Adrenal gland (tissue), 12 donors: Measurements from ENCODE around the gene NHERF1. TPM values are rescaled to one million over a fixed set of nuclear protein-coding genes. Genes with fewer than 3 reads are reported as not detected.

Source experiments
- DNase-seq, 7 donors: peaks; one replicate each; pipeline ENCODE4 v3.0.0-alpha.2; 2019 to 2020
- H3K27ac ChIP-seq, 5 donors: fragments of 200-600 bp; sonication (generic) in 4 of 5; 1 replicate in 3 of 5; 2 replicates in 2 of 5; pipeline versions ENCODE4 v1.5.1 to v1.8.0; 2016 to 2020; ENCODE audit warnings: mild to moderate bottlenecking in 1 of 5
- H3K27me3 ChIP-seq: fragments of 200-600 bp; 2 replicates; pipeline ENCODE4 v1.8.0; 2021
- H3K36me3 ChIP-seq, 2 donors: fragments of 200-600 bp; replicated peaks in 1 of 2; 1 replicate in 1 of 2; 2 replicates in 1 of 2; pipeline versions ENCODE4 v1.5.1 to v1.8.0; 2018 to 2022
- H3K4me1 ChIP-seq, 2 donors: fragments of 200-600 bp; replicated peaks in 1 of 2; 1 replicate in 1 of 2; 2 replicates in 1 of 2; pipeline versions ENCODE4 v1.5.1 to v1.8.0; 2018 to 2021
- H3K4me3 ChIP-seq, 4 donors: fragments of 200-600 bp; sonication (generic) in 3 of 4; one replicate each; pipeline ENCODE4 v1.5.1; 2016 to 2018
- H3K9me3 ChIP-seq, 3 donors: fragments of 200-600 bp; sonication (generic) in 1 of 3; replicated peaks in 1 of 3; 1 replicate in 2 of 3; 2 replicates in 1 of 3; pipeline versions ENCODE4 v1.5.1 to v1.8.0; 2016 to 2021
- CTCF ChIP-seq, 6 experiments: fragments of 450-650 bp in 4 of 6; fragments of 200-600 bp in 2 of 6; sonication (generic) in 1 of 6; IDR thresholded peaks; 1 replicate in 5 of 6; 2 replicates in 1 of 6; pipeline versions ENCODE4 v1.5.1 to v1.8.0; 2016 to 2021; ENCODE audit warnings: antibody characterized with exemption in 6 of 6, mild to moderate bottlenecking in 2 of 6, moderate library complexity in 1 of 6
- POLR2A ChIP-seq, 2 donors: fragments of 450-650 bp; IDR thresholded peaks; one replicate each; pipeline ENCODE4 v1.6.1; 2017; ENCODE audit warnings: antibody characterized with exemption in 2 of 2, mild to moderate bottlenecking in 2 of 2, moderate library complexity in 1 of 2
- WGBS, 4 donors: extraction: QIAGEN DNeasy Blood & Tissue Kit in 2 of 4; methylation state at CpG; one replicate each; pipeline versions ENCODE4 v1.1.5 to v1.1.7; 2013 to 2017; 5-methylcytosine and 5-hydroxymethylcytosine counted together
- intact Hi-C, 2 donors: fragments of 100-400 bp; cut with DNase I; formaldehyde crosslinking; loops; one replicate each; pipeline versions ENCODE4 v1.14.1 to v1.15.0; 2022 to 2023
- polyA plus RNA-seq, 3 donors: library from polyadenylated mRNA; stranded (reverse); fragments of 200-250 nt in 2 of 3; fragments of 350-450 nt in 1 of 3; fragmentation: Illumina TruSeq in 1 of 3; extraction: RNeasy Lipid Tissue Mini Kit (QIAGEN cat#74804) in 1 of 3; gene quantifications; one replicate each; pipeline ENCODE4 v1.2.3, GENCODE V29; 2013 to 2014
- total RNA-seq, 9 donors: library from RNA; depleted of rRNA in 4 of 9; stranded (reverse); fragments of >200 nt in 4 of 9; fragments of 120-200 nt in 1 of 9; fragmentation: NEBNext Ultra II Directional in 1 of 9; extraction: Animal tissue kit (Norgen Biotek cat#: 25700) in 1 of 9; gene quantifications; one replicate each; pipeline versions ENCODE4 v1.1.0 to v1.2.4, GENCODE V29; 2013 to 2023
- donor health status: healthy with polysubstance abuse.
- donor health status: Bipolar disorder and iron deficiency.
- donor health status: DM: yes; HTN: yes; CAD: no.
- donor health status: DM: no; HTN: no; CAD: no.
- donor health status: DM: no; HTN: no; CAD: no.
- donor health status: DM: yes; HTN: yes; CAD: no.

Gene NHERF1
- total and polyA plus RNA-seq, 12 donors = 22.0 to 277 (median 209) TPM

DNA sequence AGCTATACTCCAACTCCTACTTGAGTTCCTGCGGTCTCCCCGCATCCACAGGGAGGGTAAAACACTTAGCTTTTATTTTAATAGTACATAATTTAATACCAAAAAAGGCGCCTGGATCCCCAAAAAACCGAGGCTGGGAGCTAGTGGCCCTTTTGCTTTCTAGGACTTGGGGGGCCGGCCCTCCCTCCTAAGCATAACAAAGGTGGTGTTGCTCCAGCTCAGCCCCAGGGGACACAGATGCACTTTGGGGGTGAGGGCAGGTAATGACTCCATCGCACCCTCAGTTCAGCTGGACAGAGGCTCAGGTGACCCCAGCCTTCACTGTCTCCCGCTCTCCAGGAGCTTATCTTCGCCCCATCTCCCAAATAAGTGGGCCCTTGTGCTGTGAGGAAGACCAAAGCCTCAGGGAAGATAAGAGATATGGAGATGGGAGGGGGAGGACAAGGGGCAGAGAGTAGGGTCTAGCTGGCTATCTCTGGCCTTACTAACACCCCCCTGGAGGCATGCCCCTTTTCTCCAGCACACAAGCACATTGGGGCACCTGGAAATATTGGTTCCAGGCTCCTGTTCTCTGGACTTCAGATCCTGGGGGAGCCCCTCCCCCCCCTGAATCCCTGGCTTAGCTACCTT, 2.8 kb upstream of the NHERF1 start:
- Histone ChIP-seq H3K27ac (peak overlapping the region in 1 of 5 donors; percentile 83), H3K36me3 (no peaks in the 10 kb centered on the region), H3K27me3 (peaks cover under 1% of the 10 kb centered on the region), H3K4me1 (peaks cover 11 to 32% of the 10 kb centered on the region in 2 donors), H3K4me3 (no peak overlapping the region), H3K9me3 (no peaks in the 10 kb centered on the region)
- peak in 2 of 7 donors; percentile 18 to 34 for DNase-seq
- intact Hi-C loops = loop anchor here (2.0 to 5.0 kb wide), 2 partner anchors 25 to 117 kb away; no protein-coding TSS in a partner anchor
- WGBS, 4 donors = 87 to 93% (median 91%) methylated on average over 8 of the region's 8 CpGs
- TF ChIP-seq POLR2A (IDR thresholded peaks at IDR 0.05) (no peak), CTCF (IDR thresholded peaks at IDR 0.05) (no peak)

GRCh38 chr17:74746376-74746775, 2.1 kb upstream of the NHERF1 start:
- Histone ChIP-seq H3K9me3 (no peaks in the 10 kb centered on the region), H3K4me1 (peaks cover 17 to 39% of the 10 kb centered on the region in 2 donors), H3K4me3 (no peak overlapping the region), H3K36me3 (no peaks in the 10 kb centered on the region), H3K27me3 (no peaks in the 10 kb centered on the region), H3K27ac (peak overlapping the region in 1 of 5 donors; percentile 63)
- peak in 2 of 7 donors; percentile 24 to 28 for DNase-seq
- intact Hi-C loops = loop anchor here in 1 of 2 donors (5.0 kb wide), 1 partner anchor 116 kb away; no protein-coding TSS in a partner anchor
- TF ChIP-seq POLR2A (IDR thresholded peaks at IDR 0.05) (no peak), CTCF (IDR thresholded peaks at IDR 0.05) (no peak)
- WGBS, 4 donors = 85 to 93% (median 92%) methylated on average over 5 of the region's 5 CpGs

GRCh38 chr17:74746922-74747321, 1.5 kb upstream of the NHERF1 start:
- Histone ChIP-seq H3K4me1 (peaks cover 23 to 44% of the 10 kb centered on the region in 2 donors), H3K36me3 (no peaks in the 10 kb centered on the region), H3K27me3 (no peaks in the 10 kb centered on the region), H3K27ac (peak overlapping the region in 1 of 5 donors; percentile 63), H3K4me3 (no peak overlapping the region), H3K9me3 (no peaks in the 10 kb centered on the region)
- 48 to 62% (median 54%) methylated on average over 3 to 6 of the region's 6 CpGs for WGBS, 4 donors
- intact Hi-C loops = loop anchor here in 1 of 2 donors (5.0 kb wide), 1 partner anchor 115 kb away; no protein-coding TSS in a partner anchor
- no peak for TF ChIP-seq CTCF (IDR thresholded peaks at IDR 0.05)
- no peak for TF ChIP-seq POLR2A (IDR thresholded peaks at IDR 0.05)
- DNase-seq = peak in 4 of 7 donors; percentile 31 to 58 (median 37)

DNA sequence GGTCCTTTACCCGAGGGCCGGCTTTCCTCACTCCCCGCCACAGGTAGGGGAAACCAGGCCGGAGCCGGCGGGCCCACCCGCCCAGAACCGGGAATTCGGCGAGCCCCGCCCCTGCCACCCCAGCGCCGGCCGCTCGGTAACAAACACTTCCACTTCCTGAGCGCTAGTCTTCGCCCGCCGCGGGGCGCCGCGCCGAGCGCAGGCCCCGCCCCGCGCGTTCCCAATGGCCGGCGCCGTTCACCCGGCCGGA, 224 bp upstream of the NHERF1 start:
- 0 to 4% (median 0%) methylated on average over 3 to 34 of the region's 34 CpGs for WGBS, 4 donors
- no peak for DNase-seq
- Histone ChIP-seq H3K4me3 (peak overlapping the region in 1 of 4 donors; percentile 68), H3K27me3 (no peaks in the 10 kb centered on the region), H3K4me1 (peaks cover 28 to 57% of the 10 kb centered on the region in 2 donors), H3K27ac (peak overlapping the region in 3 of 5 donors; percentile 48 to 83 (median 73)), H3K36me3 (no peaks in the 10 kb centered on the region), H3K9me3 (no peaks in the 10 kb centered on the region)
- intact Hi-C loops = loop anchor here in 1 of 2 donors (5.0 kb wide), 1 partner anchor 114 kb away; no protein-coding TSS in a partner anchor
- TF ChIP-seq CTCF (IDR thresholded peaks at IDR 0.05) (peak in 4 of 6 experiments; percentile 11 to 30 (median 28)), POLR2A (IDR thresholded peaks at IDR 0.05) (no peak)
